Measurements from ENCODE around the gene PLEK. TPM values are rescaled to one million over a fixed set of nuclear protein-coding genes. Genes with fewer than 3 reads are reported as not detected.

Gene PLEK
- total RNA-seq, 1 donor from 2014 or later: not detected

- no peaks in the 10 kb centered on the region for H3K27me3 ChIP-seq (ENCODE audit: control insufficient read depth, insufficient read depth, low read length)
- H3K4me3 ChIP-seq (ENCODE audit: low read depth, low read length): no peak overlapping the region
- no peak for TF ChIP-seq CTCF (IDR thresholded peaks at IDR 0.05; ENCODE audit: insufficient read depth, low read length, poor library complexity, severe bottlenecking)
These were observed 53.3 kb downstream of the PLEK start for GRCh38 chr2:68418419-68418818.

GRCh38 chr2:68418855-68419254, 53.8 kb downstream of the PLEK start:
- H3K27me3 ChIP-seq (ENCODE audit: control insufficient read depth, insufficient read depth, low read length): no peaks in the 10 kb centered on the region
- no peak for DNase-seq (ENCODE audit: low read depth)
- no peak overlapping the region for H3K4me3 ChIP-seq (ENCODE audit: low read depth, low read length)
- no peak for TF ChIP-seq CTCF (IDR thresholded peaks at IDR 0.05; ENCODE audit: insufficient read depth, low read length, poor library complexity, severe bottlenecking)
- no peaks in the 10 kb centered on the region for H3K36me3 ChIP-seq (ENCODE audit: control insufficient read depth, insufficient read depth, low read length)

More at GRCh38 chr2:68418419-68418818, 53.3 kb downstream of the PLEK start:
- no peaks in the 10 kb centered on the region for H3K36me3 ChIP-seq (ENCODE audit: control insufficient read depth, insufficient read depth, low read length)
- no peak for DNase-seq (ENCODE audit: low read depth)

GRCh38 chr2:68420254-68420910, 55.3 kb downstream of the PLEK start:
- no peaks in the 10 kb centered on the region for H3K36me3 ChIP-seq (ENCODE audit: control insufficient read depth, insufficient read depth, low read length)
- no peaks in the 10 kb centered on the region for H3K27me3 ChIP-seq (ENCODE audit: control insufficient read depth, insufficient read depth, low read length)
- H3K4me3 ChIP-seq (ENCODE audit: low read depth, low read length): no peak overlapping the region
- no peak for DNase-seq (ENCODE audit: low read depth)
- TF ChIP-seq CTCF (IDR thresholded peaks at IDR 0.05; ENCODE audit: insufficient read depth, low read length, poor library complexity, severe bottlenecking): no peak

- no peak for TF ChIP-seq CTCF (IDR thresholded peaks at IDR 0.05; ENCODE audit: insufficient read depth, low read length, poor library complexity, severe bottlenecking)
- H3K4me3 ChIP-seq (ENCODE audit: low read depth, low read length): no peak overlapping the region
- H3K27me3 ChIP-seq (ENCODE audit: control insufficient read depth, insufficient read depth, low read length): no peaks in the 10 kb centered on the region
- H3K36me3 ChIP-seq (ENCODE audit: control insufficient read depth, insufficient read depth, low read length): no peaks in the 10 kb centered on the region
- no peak for DNase-seq (ENCODE audit: low read depth)
These were observed 59.0 kb downstream of the PLEK start for GRCh38 chr2:68423966-68424650.

GRCh38 chr2:68425503-68425902, 60.4 kb downstream of the PLEK start:
- H3K27me3 ChIP-seq (ENCODE audit: control insufficient read depth, insufficient read depth, low read length): no peaks in the 10 kb centered on the region

More at GRCh38 chr2:68425503-68425902, 60.4 kb downstream of the PLEK start:
- DNase-seq (ENCODE audit: low read depth): no peak
- H3K4me3 ChIP-seq (ENCODE audit: low read depth, low read length): no peak overlapping the region
- no peak for TF ChIP-seq CTCF (IDR thresholded peaks at IDR 0.05; ENCODE audit: insufficient read depth, low read length, poor library complexity, severe bottlenecking)
- H3K36me3 ChIP-seq (ENCODE audit: control insufficient read depth, insufficient read depth, low read length): no peaks in the 10 kb centered on the region

Data from kidney epithelial cell (primary cell).